GM19035 (cell line): ENCODE measurements around the gene SLC35A4.
A peak's percentile ranks its signal among the peaks of the same experiment; 100 is the strongest.
"Not testable (repeated sequence)": the region's sequence is repeated elsewhere in the genome, so short reads cannot be mapped to it uniquely, and the experiment has no call there.

Experiments
- ATAC-seq: cut with Tn5 transposase; IDR thresholded peaks from one replicate; pipeline ENCODE4 v1.9.1; 2021; ENCODE audit not compliant: unreplicated experiment

Gene SLC35A4

DNA sequence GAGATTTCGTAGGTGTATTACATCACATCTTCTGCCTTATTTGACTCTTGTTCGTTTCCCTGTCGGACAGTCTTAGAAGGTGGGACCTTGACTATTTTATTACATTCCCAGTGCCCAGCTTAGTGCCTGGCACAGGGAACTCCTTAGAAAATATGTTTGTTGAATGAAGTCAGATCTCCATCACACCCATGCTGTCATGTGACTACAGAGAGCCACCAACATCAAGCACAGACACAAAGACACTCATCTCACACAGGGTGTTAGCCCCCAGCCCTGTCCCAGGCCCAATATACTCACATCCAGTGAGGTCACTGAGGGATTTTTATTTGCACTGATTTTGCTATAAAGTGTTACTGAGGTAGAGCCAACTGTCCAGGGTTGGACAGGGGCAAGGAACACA lies 6.7 kb upstream of the SLC35A4 start:
- ATAC-seq = no peak

DNA sequence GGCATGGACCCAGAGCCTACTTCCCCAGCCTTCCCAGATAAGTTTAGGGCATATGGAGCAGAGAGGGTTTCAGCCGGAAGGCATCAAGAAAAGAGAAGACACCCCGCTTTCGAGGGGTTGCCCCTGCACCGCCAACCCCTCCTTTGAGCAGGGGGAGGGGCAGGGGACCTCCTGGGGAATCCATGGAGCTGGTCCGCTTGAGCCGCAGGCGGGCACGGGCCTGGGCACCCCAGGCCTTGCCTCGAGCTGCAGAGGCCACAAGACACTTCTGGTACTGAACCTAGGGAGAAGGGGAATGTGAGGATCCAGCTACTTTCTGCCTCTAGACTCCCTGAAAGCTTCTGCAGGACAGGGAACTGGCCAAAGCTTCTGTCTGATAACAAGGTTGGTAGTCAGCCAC lies 6.1 kb upstream of the SLC35A4 start:
- ATAC-seq = no peak

DNA sequence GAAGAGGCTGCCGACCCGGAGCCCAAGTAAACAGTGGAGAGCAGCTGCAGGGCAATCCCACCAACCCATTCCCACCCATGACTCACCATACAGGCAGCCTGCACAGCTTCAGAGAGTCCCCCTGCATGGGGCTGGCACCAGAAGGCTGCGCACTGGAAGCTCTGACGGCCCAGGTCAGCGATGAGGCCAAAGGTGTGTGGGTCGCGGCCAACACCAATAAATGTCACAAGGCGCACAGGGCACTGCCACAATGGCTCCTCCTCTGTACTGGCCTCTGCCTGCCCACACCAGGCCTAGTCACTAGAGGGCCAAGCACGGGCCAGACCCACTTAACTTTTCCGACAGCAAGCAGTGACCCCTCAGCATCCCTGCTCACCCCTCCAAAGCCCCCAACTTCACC lies 4.4 kb upstream of the SLC35A4 start:
- ATAC-seq = no peak

DNA sequence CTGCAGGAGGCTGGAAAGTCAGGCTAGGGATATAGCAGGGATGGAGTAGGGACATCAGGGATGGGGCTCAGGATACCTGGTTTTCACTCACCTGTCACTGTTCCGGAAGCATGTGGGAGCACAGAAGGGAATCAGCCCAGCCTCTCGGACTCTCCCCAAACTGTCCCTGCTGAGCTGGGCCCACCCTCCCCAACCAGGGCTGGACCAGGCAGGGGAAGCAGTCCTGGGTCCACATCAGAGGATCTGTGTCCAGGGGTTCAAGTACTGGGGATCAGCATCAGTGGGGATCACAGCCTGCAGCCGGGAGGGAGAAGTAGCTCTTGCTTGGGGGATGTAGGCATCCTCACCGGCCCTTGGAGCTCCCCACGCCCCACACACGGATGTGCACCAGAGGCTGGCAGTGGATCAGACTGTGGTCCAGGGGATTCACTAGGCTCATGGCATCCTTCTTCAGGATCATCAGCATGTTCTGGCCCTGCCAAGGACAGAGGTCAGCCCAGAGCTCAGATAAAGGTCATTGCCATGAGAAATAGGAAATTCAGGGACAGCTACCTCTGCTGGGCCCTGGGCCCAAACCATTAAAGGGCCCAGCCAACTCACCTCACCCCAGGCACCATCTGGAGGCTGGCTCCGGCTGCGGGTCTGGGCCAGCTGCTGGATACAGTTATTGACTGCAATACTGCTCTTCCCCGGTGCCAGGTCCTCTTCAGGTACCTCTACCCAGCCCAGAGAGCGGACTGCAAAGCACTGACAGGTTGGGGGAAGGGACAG lies 2.7 kb upstream of the SLC35A4 start:
- no peak for ATAC-seq

DNA sequence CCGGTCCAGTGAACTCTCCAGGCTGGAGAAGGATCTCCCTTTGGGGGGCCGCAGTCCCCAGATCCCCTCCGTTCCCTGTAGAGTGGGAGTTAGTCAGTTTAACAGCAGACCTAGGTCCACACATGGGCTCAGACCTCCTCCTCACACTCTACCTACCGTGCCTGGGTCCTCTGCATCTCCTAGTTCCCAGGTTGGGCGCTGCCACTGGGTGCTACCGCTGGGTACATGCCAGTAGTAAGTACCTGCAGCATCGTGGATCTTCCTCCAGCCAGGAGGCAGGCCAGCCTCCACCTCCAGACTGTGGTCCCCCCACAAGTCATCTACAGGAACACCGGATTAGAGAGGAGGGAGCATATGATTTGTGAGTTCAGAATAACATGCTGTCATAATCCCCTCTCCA lies 1.0 kb upstream of the SLC35A4 start:
- no peak for ATAC-seq

DNA sequence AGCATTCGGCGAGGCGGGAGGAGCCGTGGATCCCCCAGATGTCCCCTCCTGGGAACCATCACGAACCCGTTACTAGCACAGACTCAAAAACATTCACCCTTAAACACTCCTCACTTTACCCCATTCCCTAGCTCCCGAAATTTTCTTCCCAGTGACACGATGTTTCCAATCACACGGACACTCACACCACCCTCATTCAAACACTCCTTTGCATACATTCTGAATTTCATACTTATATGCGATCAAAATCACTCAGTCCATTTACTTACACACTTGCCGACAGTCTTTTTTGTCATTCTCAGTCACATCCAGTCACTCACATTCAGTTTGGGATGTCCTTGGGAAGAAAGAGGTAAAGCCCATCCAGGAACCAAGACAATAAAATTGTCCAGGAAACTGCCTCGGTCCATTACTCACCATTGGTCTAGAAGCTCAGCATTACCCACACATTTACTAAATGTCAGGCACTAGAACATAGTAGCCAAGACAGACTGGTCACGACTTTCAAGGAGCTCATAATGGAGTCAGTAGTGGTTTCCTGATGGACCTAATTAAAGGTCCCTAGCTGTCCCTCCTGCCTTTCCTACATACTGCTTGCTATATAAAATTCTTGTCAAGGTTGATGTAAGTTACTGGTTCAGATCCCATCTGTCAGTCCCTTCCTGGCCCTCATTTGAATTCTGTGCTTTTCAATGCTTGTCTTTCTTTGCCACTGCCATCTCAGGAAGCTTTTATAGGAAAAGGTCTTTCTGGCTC lies 574 bp downstream of the SLC35A4 start:
- ATAC-seq = peak; percentile 3

DNA sequence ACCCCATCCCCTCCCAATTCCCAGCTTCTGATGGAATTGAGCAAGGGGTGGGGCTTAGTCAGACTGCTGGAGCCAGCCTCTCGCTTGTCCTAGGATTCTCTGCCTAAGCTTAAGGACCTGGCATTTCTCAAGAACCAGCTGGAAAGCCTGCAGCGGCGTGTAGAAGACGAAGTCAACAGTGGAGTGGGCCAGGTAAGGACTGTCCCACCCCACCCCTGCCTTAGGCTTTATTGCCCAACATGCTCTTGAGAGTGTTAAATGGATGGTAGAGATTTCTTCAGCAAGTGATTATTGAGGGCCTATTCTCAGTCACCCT lies 1.1 kb downstream of the SLC35A4 start:
- no peak for ATAC-seq

DNA sequence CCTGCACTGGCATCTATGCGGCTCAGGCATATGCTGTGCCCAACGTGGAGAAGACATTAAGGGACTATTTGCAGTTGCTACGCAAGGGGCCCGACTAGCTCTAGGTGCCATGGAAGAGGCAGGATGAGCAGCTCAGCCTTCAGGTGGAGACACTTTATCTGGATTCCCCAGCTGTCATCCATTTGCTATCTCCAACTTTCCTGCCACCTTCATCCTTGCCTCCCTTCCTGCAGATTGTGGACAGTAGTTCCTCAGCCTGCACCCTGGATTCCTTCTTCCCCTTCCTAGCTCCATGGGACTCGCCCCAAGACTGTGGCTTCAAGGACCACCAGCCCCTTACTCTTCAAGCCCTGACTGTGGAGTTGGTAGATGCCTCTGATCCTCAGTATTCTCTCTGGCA lies 2.0 kb downstream of the SLC35A4 start:
- no peak for ATAC-seq

DNA sequence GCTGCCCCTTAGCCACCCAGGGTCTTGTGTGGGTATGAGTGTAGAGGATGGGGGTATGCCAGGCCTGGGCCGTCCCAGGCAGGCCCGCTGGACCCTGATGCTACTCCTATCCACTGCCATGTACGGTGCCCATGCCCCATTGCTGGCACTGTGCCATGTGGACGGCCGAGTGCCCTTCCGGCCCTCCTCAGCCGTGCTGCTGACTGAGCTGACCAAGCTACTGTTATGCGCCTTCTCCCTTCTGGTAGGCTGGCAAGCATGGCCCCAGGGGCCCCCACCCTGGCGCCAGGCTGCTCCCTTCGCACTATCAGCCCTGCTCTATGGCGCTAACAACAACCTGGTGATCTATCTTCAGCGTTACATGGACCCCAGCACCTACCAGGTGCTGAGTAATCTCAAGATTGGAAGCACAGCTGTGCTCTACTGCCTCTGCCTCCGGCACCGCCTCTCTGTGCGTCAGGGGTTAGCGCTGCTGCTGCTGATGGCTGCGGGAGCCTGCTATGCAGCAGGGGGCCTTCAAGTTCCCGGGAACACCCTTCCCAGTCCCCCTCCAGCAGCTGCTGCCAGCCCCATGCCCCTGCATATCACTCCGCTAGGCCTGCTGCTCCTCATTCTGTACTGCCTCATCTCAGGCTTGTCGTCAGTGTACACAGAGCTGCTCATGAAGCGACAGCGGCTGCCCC lies 2.6 kb downstream of the SLC35A4 start:
- ATAC-seq = no peak

DNA sequence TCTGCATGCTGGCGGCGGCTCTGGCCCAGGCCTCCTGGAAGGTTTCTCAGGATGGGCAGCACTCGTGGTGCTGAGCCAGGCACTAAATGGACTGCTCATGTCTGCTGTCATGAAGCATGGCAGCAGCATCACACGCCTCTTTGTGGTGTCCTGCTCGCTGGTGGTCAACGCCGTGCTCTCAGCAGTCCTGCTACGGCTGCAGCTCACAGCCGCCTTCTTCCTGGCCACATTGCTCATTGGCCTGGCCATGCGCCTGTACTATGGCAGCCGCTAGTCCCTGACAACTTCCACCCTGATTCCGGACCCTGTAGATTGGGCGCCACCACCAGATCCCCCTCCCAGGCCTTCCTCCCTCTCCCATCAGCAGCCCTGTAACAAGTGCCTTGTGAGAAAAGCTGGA lies 3.2 kb downstream of the SLC35A4 start:
- ATAC-seq = no peak

DNA sequence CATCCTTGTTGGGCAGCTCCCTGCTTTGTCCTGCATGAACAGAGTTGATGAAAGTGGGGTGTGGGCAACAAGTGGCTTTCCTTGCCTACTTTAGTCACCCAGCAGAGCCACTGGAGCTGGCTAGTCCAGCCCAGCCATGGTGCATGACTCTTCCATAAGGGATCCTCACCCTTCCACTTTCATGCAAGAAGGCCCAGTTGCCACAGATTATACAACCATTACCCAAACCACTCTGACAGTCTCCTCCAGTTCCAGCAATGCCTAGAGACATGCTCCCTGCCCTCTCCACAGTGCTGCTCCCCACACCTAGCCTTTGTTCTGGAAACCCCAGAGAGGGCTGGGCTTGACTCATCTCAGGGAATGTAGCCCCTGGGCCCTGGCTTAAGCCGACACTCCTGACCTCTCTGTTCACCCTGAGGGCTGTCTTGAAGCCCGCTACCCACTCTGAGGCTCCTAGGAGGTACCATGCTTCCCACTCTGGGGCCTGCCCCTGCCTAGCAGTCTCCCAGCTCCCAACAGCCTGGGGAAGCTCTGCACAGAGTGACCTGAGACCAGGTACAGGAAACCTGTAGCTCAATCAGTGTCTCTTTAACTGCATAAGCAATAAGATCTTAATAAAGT lies 3.9 kb downstream of the SLC35A4 start:
- ATAC-seq = no peak

DNA sequence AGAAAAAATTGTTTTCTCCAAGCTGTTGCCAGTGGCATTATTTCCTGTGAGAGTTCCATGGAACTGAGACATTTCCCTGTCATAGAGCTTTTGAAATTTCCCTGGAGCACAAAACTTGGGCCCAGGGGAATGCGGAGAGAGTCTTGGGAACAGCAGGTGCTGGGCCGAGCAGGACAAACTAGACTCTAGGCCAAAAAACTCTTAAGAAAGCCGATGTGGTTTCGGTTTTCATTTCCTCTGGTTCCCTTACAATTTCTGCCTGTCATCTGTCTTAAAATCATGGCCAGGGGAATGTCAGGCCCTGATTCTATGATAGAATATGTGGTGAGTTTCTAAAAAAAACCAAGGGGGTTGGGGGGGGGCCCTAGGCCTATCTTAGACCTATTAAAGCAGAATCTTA lies 4.6 kb downstream of the SLC35A4 start:
- no peak for ATAC-seq

DNA sequence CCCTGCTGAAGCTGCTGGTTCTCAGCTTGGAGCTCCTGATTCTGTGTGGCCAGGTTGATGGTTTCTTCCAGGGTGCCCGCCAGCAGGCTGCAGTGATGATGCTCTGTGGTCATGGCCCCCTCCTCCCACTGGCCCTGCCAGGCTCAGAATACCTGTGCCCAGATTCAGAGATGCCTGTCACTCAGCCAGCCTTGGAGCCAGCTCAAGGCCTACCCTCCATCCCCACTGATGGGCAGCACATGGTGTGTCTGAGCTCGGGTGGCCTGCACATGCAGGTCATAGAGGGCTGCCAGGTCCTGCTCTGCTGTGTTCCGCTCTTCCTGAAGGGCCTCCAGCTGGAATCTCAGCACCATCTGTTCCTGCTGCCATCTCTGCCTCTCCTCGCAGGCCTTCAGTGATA lies 5.4 kb downstream of the SLC35A4 start:
- ATAC-seq = no peak

DNA sequence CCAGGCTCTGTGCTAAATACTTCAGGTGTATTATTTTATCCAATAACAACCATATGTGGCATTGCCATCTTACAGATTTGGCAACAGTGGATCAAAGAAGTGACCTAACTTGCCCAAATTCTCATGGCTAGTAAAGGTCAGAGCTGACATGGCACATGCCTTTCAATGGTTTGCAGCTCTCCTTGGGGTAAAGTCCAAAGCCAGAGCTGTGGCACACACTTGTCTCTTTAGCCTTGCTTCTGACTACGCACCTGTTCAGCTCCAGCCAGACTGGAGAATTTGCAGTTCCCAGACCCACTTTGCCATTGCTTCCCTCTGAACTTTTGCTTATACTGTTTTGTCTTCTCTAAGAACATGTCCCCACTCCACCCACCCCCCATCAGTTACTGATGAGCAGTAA lies 5.9 kb downstream of the SLC35A4 start:
- no peak for ATAC-seq

DNA sequence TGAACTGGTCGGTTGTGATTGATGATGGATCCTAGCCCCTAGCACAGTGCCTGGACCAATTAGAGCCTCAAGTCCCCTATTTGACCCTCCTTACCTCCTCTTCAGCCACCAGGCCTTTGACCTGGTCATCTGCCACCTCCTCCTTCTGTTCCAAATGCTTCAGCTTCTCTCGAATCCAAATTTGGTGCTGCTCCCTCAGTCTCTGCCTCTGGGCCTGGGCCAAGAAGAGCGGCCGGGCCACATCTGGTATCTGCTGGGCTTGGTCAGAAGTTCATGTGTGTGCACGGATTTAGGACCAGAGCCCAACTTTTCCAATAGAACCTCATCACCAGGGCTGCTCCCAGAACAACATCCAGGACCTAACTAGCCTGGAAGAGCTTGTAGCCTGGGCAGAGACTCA lies 6.5 kb downstream of the SLC35A4 start:
- no peak for ATAC-seq

DNA sequence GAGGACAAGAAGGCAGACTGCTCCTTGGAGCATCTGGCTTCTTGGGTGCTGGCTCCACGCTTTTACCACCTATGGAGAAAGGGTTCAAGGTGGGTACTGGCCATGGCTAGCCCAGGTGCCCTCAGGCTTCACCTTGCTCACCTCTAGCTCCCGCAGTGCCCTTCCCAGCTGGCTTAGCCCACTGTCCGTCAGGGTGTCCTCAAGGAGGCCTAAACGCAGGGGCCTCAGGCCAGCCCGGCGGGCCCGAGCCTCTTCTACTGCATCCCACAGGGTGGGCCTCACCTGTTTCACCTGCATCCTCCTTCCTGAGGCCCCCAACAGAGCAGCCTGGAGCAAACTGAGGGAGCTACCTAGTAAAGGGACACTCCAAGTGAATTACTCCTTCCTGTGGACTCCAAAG lies 9.1 kb downstream of the SLC35A4 start:
- ATAC-seq = no peak

DNA sequence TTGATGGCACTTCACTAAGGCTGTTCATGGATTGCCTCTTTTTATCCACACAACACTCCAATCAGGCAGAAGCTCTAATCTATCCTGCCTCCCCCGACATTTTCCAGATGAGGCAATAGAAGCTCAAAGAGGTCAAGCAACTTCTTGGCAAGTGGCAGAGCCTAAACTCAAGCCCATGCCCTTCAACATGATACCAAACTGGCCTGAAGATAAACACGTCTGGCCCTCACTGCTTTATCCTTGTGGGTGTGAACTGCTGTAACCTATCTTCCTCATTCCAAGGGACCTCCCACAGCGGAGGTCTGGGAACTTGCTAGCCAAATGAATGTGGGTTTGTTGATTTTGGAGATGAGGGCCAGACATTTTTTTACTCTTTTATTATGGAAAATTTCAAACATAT lies 9.5 kb downstream of the SLC35A4 start:
- no peak for ATAC-seq

DNA sequence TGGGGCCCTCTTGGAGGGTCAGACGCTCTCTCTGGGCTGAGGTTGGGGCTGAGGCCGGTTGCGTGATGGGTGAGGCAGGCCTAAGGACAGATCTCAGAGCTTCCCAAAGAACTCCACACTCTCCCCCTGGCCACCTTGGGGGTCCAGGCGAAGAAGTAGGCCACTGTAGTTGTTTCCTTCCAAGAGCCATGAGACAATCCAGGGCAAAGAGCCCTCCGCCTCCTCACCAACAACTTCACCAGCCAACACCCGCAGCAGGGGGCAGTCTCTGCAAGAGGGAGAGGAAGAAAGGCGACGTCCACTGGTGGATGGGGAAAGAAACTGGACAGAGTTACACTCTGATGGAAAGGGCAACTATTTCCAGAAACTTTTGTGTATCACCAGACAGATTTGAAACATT lies 10.7 kb downstream of the SLC35A4 start:
- no peak for ATAC-seq

DNA sequence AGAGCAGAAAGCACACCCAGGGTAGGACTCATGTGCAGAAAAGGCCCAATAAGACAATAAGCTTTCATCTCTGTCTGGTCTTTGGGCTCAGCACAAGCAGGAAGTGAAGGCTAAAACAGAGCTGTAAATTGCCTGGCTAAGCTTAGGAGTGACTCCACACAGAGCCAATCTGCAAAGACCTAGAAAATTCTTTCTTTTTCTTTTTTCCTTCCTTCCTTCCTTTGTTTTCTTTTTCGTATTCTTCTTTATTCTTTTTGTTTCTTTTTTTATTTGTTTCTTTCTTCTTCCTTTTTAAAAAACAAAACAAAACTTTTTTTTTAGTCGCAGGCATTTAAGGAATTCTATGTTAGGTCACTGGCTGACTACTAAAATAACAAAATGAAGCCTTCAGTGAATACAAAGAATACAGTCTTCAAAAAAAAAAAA lies 12.2 kb downstream of the SLC35A4 start:
- ATAC-seq = no peak

DNA sequence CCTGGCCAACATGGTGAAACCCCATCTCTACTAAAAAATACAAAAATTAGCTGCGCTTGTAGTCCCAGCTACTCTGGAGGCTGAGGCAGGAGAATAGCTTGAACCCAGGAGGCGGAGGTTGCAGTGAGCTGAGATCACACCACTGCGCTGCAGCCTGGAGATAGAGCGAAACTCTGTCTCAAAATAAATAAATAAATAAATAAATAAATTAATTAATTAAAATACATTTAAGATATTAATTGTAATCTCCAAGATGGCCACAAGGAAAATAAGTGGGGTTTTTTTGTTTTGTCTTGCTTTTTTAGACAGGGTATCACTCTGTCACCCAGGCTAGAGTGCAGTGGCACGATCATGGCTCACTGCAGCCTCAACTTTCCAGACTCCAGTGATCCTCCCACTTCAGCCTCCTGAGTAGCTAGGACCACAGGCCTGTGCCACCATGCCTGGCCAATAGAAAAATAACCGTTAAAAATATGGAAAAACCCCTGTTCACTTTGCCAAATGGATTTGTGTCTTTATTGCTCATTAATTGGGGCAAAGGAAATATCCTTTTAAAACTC lies 14.6 kb downstream of the SLC35A4 start:
- ATAC-seq = not testable (repeated sequence)

DNA sequence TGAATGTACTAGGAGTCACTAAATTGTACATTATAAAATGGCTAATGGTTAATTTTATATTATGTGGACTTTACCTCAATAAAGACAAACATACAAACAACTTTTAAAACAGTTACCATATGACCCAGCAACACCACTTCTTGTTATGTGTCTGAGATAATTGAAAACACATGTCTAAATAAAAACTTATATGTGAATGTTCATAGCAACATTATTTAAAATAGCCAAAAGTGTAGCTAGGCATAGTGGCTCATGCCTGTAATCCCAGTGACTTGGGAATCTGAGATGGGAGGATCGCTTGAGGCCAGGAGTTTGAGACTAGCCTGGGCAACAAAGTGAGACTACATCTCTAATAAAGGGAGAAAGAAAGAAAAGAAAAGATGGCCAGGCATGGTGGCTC lies 22.9 kb downstream of the SLC35A4 start:
- no peak for ATAC-seq
